HepG2 (cell line): ENCODE data around the gene BRCA2. TPM values are rescaled to one million over a fixed set of nuclear protein-coding genes. Genes with fewer than 3 reads are reported as not detected.

Source experiments
- ADNP ChIP-seq: sonication (generic); formaldehyde crosslinking; IDR thresholded peaks from 2 replicates; pipeline ENCODE4 v1.4.0; 2020; ENCODE audit warnings: missing genetic modification reagents
- GFI1 ChIP-seq: sonication (generic); formaldehyde crosslinking; IDR thresholded peaks from 2 replicates; pipeline ENCODE4 v1.5.0; 2020; ENCODE audit warnings: missing genetic modification reagents, mild to moderate bottlenecking, borderline replicate concordance
- GTF3A ChIP-seq: sonication (generic); formaldehyde crosslinking; conservative IDR thresholded peaks from 2 replicates; pipeline ENCODE4 v1.4.0; 2020; ENCODE audit warnings: mild to moderate bottlenecking, missing genetic modification reagents
- HNRNPH1 ChIP-seq: fragments of 200-400 bp; formaldehyde crosslinking; optimal IDR thresholded peaks from 2 replicates; pipeline ENCODE3; 2017; ENCODE audit warnings: mild to moderate bottlenecking, low read depth, low read length
- KDM4B ChIP-seq: sonication (generic); formaldehyde crosslinking; IDR thresholded peaks from 2 replicates; pipeline ENCODE4 v1.4.0; 2020; ENCODE audit warnings: missing genetic modification reagents
- LCORL ChIP-seq, 2 experiments: fragments of 450-650 bp in 1 of 2; sonication (generic) in 1 of 2; formaldehyde crosslinking in 1 of 2; IDR thresholded peaks; 2 replicates each; pipeline versions ENCODE4 v1.5.0 to v1.6.1; 2017 to 2020; ENCODE audit warnings: antibody characterized with exemption in 1 of 2, missing genetic modification reagents in 1 of 2
- ONECUT2 ChIP-seq: sonication (generic); formaldehyde crosslinking; IDR thresholded peaks from 2 replicates; pipeline ENCODE4 v1.4.0; 2020; ENCODE audit warnings: missing genetic modification reagents
- POLR2AphosphoS2 ChIP-seq: IDR thresholded peaks from 2 replicates; pipeline ENCODE4 v1.6.1; 2011; ENCODE audit warnings: low read depth, low read length, improper control_type of control experiment
- SP1 ChIP-seq, 2 experiments: fragments of 450-650 bp in 1 of 2; sonication (generic) in 1 of 2; formaldehyde crosslinking in 1 of 2; IDR thresholded peaks; 2 replicates each; pipeline versions ENCODE4 v1.4.0 to v1.6.1; 2016 to 2020; ENCODE audit warnings: missing genetic modification reagents in 1 of 2
- TRIM24 ChIP-seq: sonication (generic); formaldehyde crosslinking; IDR thresholded peaks from 2 replicates; pipeline ENCODE4 v1.8.0; 2022; ENCODE audit warnings: mild to moderate bottlenecking, missing genetic modification reagents
- U2AF1 ChIP-seq: fragments of 200-400 bp; formaldehyde crosslinking; optimal IDR thresholded peaks from 2 replicates; pipeline ENCODE3; 2017; ENCODE audit warnings: mild to moderate bottlenecking, low read depth, low read length
- ZFP90 ChIP-seq: sonication (generic); formaldehyde crosslinking; IDR thresholded peaks from 2 replicates; pipeline ENCODE4 v1.8.0; 2022; ENCODE audit warnings: missing genetic modification reagents, mild to moderate bottlenecking, inconsistent platforms, borderline replicate concordance
- ZIK1 ChIP-seq: sonication (generic); formaldehyde crosslinking; IDR thresholded peaks from 2 replicates; pipeline ENCODE4 v1.5.0; 2020; ENCODE audit warnings: mild to moderate bottlenecking, low read depth, missing genetic modification reagents, borderline replicate concordance
- ZNF160 ChIP-seq: sonication (generic); formaldehyde crosslinking; IDR thresholded peaks from 2 replicates; pipeline ENCODE4 v1.8.0; 2022; ENCODE audit warnings: mild to moderate bottlenecking, inconsistent platforms, missing genetic modification reagents
- ZNF256 ChIP-seq: sonication (generic); formaldehyde crosslinking; conservative IDR thresholded peaks from 2 replicates; pipeline ENCODE4 v1.4.0; 2020; ENCODE audit warnings: missing genetic modification reagents
- ZNF260 ChIP-seq: sonication (generic); formaldehyde crosslinking; IDR thresholded peaks from 2 replicates; pipeline ENCODE4 v1.4.0; 2020; ENCODE audit warnings: missing genetic modification reagents, low read depth, mild to moderate bottlenecking, borderline replicate concordance
- ZNF3 ChIP-seq: IDR thresholded peaks from 2 replicates; pipeline ENCODE4 v1.7.0; 2017; ENCODE audit warnings: inconsistent platforms
- ZNF34 ChIP-seq: sonication (generic); formaldehyde crosslinking; IDR thresholded peaks from 2 replicates; pipeline ENCODE4 v1.4.0; 2020; ENCODE audit warnings: mild to moderate bottlenecking, missing genetic modification reagents, borderline replicate concordance
- ZNF44 ChIP-seq: sonication (generic); formaldehyde crosslinking; IDR thresholded peaks from 2 replicates; pipeline ENCODE4 v1.5.1; 2020; ENCODE audit warnings: mild to moderate bottlenecking, missing genetic modification reagents
- ZNF501 ChIP-seq: sonication (generic); formaldehyde crosslinking; IDR thresholded peaks from 2 replicates; pipeline ENCODE4 v1.5.1; 2020; ENCODE audit warnings: mild to moderate bottlenecking, moderate library complexity, missing genetic modification reagents
- ZNF777 ChIP-seq: sonication (generic); formaldehyde crosslinking; IDR thresholded peaks from 2 replicates; pipeline ENCODE4 v1.4.0; 2020; ENCODE audit warnings: missing genetic modification reagents
- ZNF781 ChIP-seq: sonication (generic); formaldehyde crosslinking; IDR thresholded peaks from 2 replicates; pipeline ENCODE4 v1.5.1; 2020; ENCODE audit warnings: borderline replicate concordance, mild to moderate bottlenecking, missing genetic modification reagents; ENCODE audit errors: not compliant biosample characterization
- ZNF891 ChIP-seq: sonication (generic); formaldehyde crosslinking; IDR thresholded peaks from 2 replicates; pipeline ENCODE4 v1.5.0; 2020; ENCODE audit warnings: mild to moderate bottlenecking, missing genetic modification reagents
- polyA plus RNA-seq, 8 experiments: library from polyadenylated mRNA; depleted of rRNA in 3 of 8; stranded (reverse) in 7 of 8; unstranded in 1 of 8; fragments of >200 nt; fragmentation: Illumina TruSeq in 4 of 8; extraction: Trizol in 4 of 8; gene quantifications; 2 replicates each; pipeline versions ENCODE4 v1.2.1 to v1.2.3, GENCODE V29; 2011 to 2016; ENCODE audit warnings: low read depth in 4 of 8, missing spikeins in 1 of 8, mixed read lengths in 1 of 8; ENCODE audit not compliant: insufficient read depth in 1 of 8
- total RNA-seq, 5 experiments: library from RNA; depleted of rRNA; stranded (reverse); fragments of >200 nt; fragmentation: Illumina TruSeq; extraction: Trizol; gene quantifications; 2 replicates each; pipeline ENCODE4 v1.2.3, GENCODE V29; 2016; ENCODE audit warnings: low read depth in 1 of 5
- TF ChIP-seq, protein P1 (sequence below): sonication (generic); formaldehyde crosslinking; IDR thresholded peaks from 2 replicates; pipeline ENCODE4 v1.4.0; 2020; ENCODE audit warnings: mild to moderate bottlenecking, missing genetic modification reagents
- TF ChIP-seq, protein P2 (sequence below): sonication (generic); formaldehyde crosslinking; IDR thresholded peaks from 2 replicates; pipeline ENCODE4 v1.5.0; 2020; ENCODE audit warnings: missing genetic modification reagents
- TF ChIP-seq, protein P3 (sequence below): sonication (generic); formaldehyde crosslinking; IDR thresholded peaks from 2 replicates; pipeline ENCODE4 v1.4.0; 2020; ENCODE audit warnings: missing genetic modification reagents, borderline replicate concordance
- TF ChIP-seq, protein P4 (sequence below): sonication (generic); formaldehyde crosslinking; IDR thresholded peaks from 2 replicates; pipeline ENCODE4 v1.4.0; 2020; ENCODE audit warnings: missing genetic modification reagents

BRCA2 gene
- total and polyA plus RNA-seq, 2 of the 13 experiments (the other 11 are each of a cell fraction or from before 2014, with no cell fraction given), result 3.1 to 24.6 TPM

DNA sequence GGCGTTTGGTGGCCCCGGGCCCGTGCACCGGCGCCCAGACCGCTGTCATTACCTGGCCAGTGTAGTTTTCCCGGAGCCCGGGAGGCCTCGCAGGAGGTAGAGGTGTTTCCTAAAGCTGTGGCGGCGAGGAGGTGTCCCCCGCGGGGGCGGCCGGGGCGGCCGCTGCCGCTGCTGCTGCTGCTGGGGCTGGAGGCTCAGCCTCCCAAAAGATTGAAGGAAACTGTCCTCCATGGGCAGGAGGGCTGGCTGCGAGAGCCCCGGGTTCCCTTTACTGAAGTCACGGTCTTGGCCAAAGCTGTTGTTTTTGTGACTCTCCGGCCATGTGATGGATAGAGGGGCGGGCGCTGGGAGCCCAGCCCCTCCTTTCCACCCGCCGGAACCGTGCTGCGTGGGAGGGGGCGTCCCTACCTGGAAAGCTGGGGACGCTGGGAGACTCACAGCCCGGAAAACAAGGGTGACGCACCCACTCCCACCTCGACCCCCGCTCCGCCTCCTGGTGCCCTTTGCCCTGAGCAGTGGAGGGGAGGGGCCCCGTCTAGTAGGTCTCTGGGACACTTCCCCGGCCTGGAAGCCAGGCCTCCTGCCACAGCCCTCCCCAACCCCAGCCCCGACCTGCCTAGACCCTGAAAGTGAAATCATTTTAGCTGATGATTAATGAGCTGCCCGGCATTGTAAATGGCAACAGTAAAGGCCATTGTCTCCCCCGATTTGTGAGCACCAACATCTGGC, 112.7 kb downstream of the BRCA2 start, which contains the start of gene N4BP2L1 (continued):
- no peak for TF ChIP-seq ZNF44
- no peak for TF ChIP-seq ADNP (CRISPR knock-in tag)
- TF ChIP-seq, protein P1, sequence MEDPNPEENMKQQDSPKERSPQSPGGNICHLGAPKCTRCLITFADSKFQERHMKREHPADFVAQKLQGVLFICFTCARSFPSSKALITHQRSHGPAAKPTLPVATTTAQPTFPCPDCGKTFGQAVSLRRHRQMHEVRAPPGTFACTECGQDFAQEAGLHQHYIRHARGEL, result no peak
- TF ChIP-seq ZNF3, result no peak
- TF ChIP-seq TRIM24 (CRISPR knock-in tag), result no peak
- no peak; the same call in 1 of the 2 replicates for TF ChIP-seq ZNF777
- no peak for TF ChIP-seq ZNF891 (CRISPR knock-in tag)
- TF ChIP-seq POLR2AphosphoS2, result no peak
- TF ChIP-seq SP1 (IDR thresholded peaks at IDR 0.05), result no peak
- TF ChIP-seq SP1 (CRISPR knock-in tag; IDR thresholded peaks at IDR 0.05), result peak; percentile 67; the same call in 1 of the 2 replicates
- TF ChIP-seq ZNF34 (CRISPR knock-in tag), result no peak; the same call in 1 of the 2 replicates
- TF ChIP-seq ONECUT2 (CRISPR knock-in tag), result no peak
- no peak for TF ChIP-seq ZIK1 (CRISPR knock-in tag)
- TF ChIP-seq ZNF260 (CRISPR knock-in tag), result no peak
- TF ChIP-seq ZNF501 (CRISPR knock-in tag), result peak; percentile 43; the same call in 1 of the 2 replicates
- TF ChIP-seq KDM4B (CRISPR knock-in tag), result peak; percentile 81; the same call in 1 of the 2 replicates
- TF ChIP-seq, protein P2, sequence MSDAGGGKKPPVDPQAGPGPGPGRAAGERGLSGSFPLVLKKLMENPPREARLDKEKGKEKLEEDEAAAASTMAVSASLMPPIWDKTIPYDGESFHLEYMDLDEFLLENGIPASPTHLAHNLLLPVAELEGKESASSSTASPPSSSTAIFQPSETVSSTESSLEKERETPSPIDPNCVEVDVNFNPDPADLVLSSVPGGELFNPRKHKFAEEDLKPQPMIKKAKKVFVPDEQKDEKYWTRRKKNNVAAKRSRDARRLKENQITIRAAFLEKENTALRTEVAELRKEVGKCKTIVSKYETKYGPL (CRISPR knock-in tag), result no peak
- TF ChIP-seq, protein P3, sequence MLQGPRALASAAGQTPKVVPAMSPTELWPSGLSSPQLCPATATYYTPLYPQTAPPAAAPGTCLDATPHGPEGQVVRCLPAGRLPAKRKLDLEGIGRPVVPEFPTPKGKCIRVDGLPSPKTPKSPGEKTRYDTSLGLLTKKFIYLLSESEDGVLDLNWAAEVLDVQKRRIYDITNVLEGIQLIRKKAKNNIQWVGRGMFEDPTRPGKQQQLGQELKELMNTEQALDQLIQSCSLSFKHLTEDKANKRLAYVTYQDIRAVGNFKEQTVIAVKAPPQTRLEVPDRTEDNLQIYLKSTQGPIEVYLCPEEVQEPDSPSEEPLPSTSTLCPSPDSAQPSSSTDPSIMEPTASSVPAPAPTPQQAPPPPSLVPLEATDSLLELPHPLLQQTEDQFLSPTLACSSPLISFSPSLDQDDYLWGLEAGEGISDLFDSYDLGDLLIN, result no peak
- TF ChIP-seq U2AF1, result no peak
- no peak for TF ChIP-seq ZNF781
- TF ChIP-seq GTF3A (CRISPR knock-in tag), result no peak
- TF ChIP-seq, protein P4, sequence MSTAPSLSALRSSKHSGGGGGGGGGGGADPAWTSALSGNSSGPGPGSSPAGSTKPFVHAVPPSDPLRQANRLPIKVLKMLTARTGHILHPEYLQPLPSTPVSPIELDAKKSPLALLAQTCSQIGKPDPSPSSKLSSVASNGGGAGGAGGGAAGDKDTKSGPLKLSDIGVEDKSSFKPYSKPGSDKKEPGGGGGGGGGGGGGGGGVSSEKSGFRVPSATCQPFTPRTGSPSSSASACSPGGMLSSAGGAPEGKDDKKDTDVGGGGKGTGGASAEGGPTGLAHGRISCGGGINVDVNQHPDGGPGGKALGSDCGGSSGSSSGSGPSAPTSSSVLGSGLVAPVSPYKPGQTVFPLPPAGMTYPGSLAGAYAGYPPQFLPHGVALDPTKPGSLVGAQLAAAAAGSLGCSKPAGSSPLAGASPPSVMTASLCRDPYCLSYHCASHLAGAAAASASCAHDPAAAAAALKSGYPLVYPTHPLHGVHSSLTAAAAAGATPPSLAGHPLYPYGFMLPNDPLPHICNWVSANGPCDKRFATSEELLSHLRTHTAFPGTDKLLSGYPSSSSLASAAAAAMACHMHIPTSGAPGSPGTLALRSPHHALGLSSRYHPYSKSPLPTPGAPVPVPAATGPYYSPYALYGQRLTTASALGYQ (CRISPR knock-in tag), result peak; percentile 87
- TF ChIP-seq ZFP90 (CRISPR knock-in tag), result peak; percentile 56; the same call in 1 of the 2 replicates
- peak; percentile 61; the same call in 1 of the 2 replicates for TF ChIP-seq ZNF160
- no peak for TF ChIP-seq LCORL (IDR thresholded peaks at IDR 0.05)
- TF ChIP-seq LCORL (CRISPR knock-in tag; IDR thresholded peaks at IDR 0.05), result peak; percentile 55; the same call in 1 of the 2 replicates
- TF ChIP-seq GFI1, result no peak
- no peak for TF ChIP-seq HNRNPH1
- no peak for TF ChIP-seq ZNF256 (CRISPR knock-in tag)
